Spleen (tissue), 11 donors: ENCODE measurements around the gene TEX48. TPM values are rescaled to one million over a fixed set of nuclear protein-coding genes. Genes with fewer than 3 reads are reported as not detected.

Experiments
- DNase-seq: peaks from one replicate; pipeline ENCODE4 v3.0.0-alpha.2; 2020
- H3K27ac ChIP-seq, 8 donors: fragments of 200-600 bp; sonication (generic) in 7 of 8; 1 replicate in 4 of 8; 2 replicates in 4 of 8; pipeline versions ENCODE4 v1.5.0 to v1.8.0; 2016 to 2021; ENCODE audit warnings: inconsistent platforms in 4 of 8, mild to moderate bottlenecking in 4 of 8, moderate library complexity in 1 of 8
- H3K27me3 ChIP-seq, 7 donors: fragments of 200-600 bp; sonication (generic) in 6 of 7; replicated peaks in 1 of 7; 1 replicate in 4 of 7; 2 replicates in 3 of 7; pipeline versions ENCODE4 v1.5.0 to v1.8.0; 2016 to 2021; ENCODE audit warnings: inconsistent platforms in 3 of 7, mild to moderate bottlenecking in 1 of 7
- H3K36me3 ChIP-seq, 6 donors: fragments of 200-600 bp; sonication (generic) in 5 of 6; 1 replicate in 4 of 6; 2 replicates in 2 of 6; pipeline versions ENCODE4 v1.5.0 to v1.8.0; 2016 to 2021; ENCODE audit warnings: inconsistent platforms in 2 of 6
- H3K4me1 ChIP-seq, 6 donors: fragments of 200-600 bp; sonication (generic) in 5 of 6; 1 replicate in 3 of 6; 2 replicates in 3 of 6; pipeline versions ENCODE4 v1.5.0 to v1.8.0; 2016 to 2021; ENCODE audit warnings: inconsistent platforms in 3 of 6
- H3K4me3 ChIP-seq, 8 donors: fragments of 200-600 bp; sonication (generic) in 7 of 8; 1 replicate in 4 of 8; 2 replicates in 4 of 8; pipeline versions ENCODE4 v1.5.0 to v1.8.0; 2016 to 2021; ENCODE audit warnings: inconsistent platforms in 4 of 8, mild to moderate bottlenecking in 4 of 8, moderate library complexity in 2 of 8
- H3K9me3 ChIP-seq, 8 donors: fragments of 200-600 bp; sonication (generic) in 7 of 8; 1 replicate in 4 of 8; 2 replicates in 4 of 8; pipeline versions ENCODE4 v1.5.0 to v1.8.0; 2016 to 2021; ENCODE audit warnings: inconsistent platforms in 4 of 8
- POLR2A ChIP-seq, 3 donors: fragments of 450-650 bp; IDR thresholded peaks; one replicate each; pipeline ENCODE4 v1.5.1; 2017; ENCODE audit warnings: antibody characterized with exemption in 3 of 3, mild to moderate bottlenecking in 1 of 3
- POLR2AphosphoS5 ChIP-seq, 3 donors: sonication (generic); formaldehyde crosslinking; IDR thresholded peaks; one replicate each; pipeline ENCODE4 v1.5.1; 2017; ENCODE audit warnings: antibody characterized with exemption in 3 of 3
- WGBS, 5 donors: extraction: QIAGEN DNeasy Blood & Tissue Kit in 3 of 5; methylation state at CpG; one replicate each; pipeline versions ENCODE4 v1.1.5 to v1.1.7; 2013 to 2018; 5-methylcytosine and 5-hydroxymethylcytosine counted together
- intact Hi-C: fragments of 100-400 bp; cut with DNase I; formaldehyde crosslinking; loops from one replicate; pipeline ENCODE4 v1.15.0; 2023; ENCODE audit warnings: low total_unique reads
- polyA plus RNA-seq, 3 donors: library from polyadenylated mRNA; stranded (reverse); fragments of 200-250 nt; gene quantifications; one replicate each; pipeline ENCODE4 v1.2.1, GENCODE V29; 2013
- total RNA-seq, 7 donors: library from RNA; depleted of rRNA in 3 of 7; stranded (reverse); fragments of >200 nt in 3 of 7; fragmentation: NEBNext Ultra II Directional in 4 of 7; extraction: Animal tissue kit (Norgen Biotek cat#: 25700) in 4 of 7; gene quantifications; one replicate each; pipeline versions ENCODE4 v1.1.0 to v1.2.1, GENCODE V29; 2016 to 2021
- TF ChIP-seq, protein P1 (sequence below), 11 experiments: fragments of 200-600 bp in 7 of 11; fragments of 450-650 bp in 4 of 11; sonication (generic) in 4 of 11; IDR thresholded peaks in 8 of 11; conservative IDR thresholded peaks in 3 of 11; 1 replicate in 7 of 11; 2 replicates in 4 of 11; pipeline versions ENCODE4 v1.4.0 to v1.8.0; 2016 to 2021; ENCODE audit warnings: antibody characterized with exemption in 11 of 11, inconsistent platforms in 4 of 11, mild to moderate bottlenecking in 1 of 11
- donor health status: healthy with polysubstance abuse.
- donor health status: DM: no; HTN: no; CAD: no; lungs with moderate emphysema.
- donor health status: DM: no; HTN: no; CAD: no.
- donor health status: Bipolar disorder and iron deficiency.
- donor health status: healthy.
- donor health status: DM: no; HTN: no; CAD: no.
- donor health status: DM: yes; HTN: yes; CAD: no.

TEX48 gene
- total and polyA plus RNA-seq, 10 donors = not detected

DNA sequence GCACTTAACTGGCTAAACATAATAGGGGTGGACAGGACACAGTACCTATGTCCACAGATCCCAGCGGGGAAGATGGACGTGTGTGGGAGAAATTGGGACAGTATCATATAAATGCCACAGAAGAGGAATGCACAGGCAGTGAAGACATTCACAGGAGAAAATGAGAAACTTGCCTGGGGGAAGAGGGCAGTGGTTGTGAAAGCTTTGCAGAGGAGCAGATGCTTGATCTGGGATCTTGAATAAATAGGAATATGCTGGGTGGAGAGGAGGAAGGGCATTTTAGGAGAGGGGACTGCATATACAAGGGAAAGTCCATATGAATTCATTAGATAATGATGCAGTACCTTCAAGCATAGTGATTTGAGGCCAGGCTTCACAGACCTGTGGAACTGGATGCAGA, 57.3 kb downstream of the TEX48 start:
- H3K36me3 ChIP-seq = peaks cover 0 to 95% (median 54%) of the 10 kb centered on the region in 6 donors
- intact Hi-C loops = no loop called here
- 90 to 97% (median 94%) methylated on average over 2 of the region's 2 CpGs for WGBS, 5 donors

DNA sequence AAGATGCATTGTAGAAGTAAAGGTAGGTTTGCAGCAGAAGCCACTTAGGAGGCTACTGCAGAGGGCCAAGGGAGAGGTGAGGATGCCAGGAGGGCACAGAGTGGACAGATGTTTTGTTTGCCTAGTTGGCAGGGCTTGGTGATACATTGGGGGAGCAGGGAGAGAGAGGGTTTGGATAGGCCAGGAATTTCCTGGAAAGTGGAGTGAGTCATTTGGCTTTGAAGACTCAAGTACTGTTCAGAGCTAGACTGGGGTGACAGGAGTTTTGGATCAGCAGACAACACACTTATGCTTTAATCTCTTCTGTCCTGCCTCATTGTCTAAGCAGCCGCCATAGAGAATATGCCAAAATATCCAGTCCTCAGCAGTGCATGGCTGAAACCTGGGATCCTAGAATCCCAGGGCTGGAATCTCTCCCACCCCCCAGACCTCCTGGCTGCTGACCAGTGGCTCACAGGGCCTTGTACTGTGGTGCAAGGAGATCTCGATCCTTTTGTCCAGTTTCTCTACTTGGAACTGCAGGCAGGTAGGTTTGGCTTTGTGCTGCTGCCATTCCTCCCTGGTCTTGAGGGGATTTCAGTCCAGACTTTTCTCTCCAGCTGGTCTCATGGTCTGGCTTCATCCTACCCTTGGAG, 59.9 kb downstream of the TEX48 start:
- no peak for DNase-seq
- WGBS, 5 donors = 82 to 98% (median 95%) methylated on average over 2 of the region's 2 CpGs
- H3K27ac ChIP-seq = peak overlapping the region in 1 of 8 donors; percentile 34
- intact Hi-C loops = no loop called here
- H3K9me3 ChIP-seq = no peaks in the 10 kb centered on the region
- peaks cover 0 to 88% (median 35%) of the 10 kb centered on the region in 6 donors for H3K36me3 ChIP-seq
- peaks cover 10 to 38% (median 30%) of the 10 kb centered on the region in 6 donors for H3K4me1 ChIP-seq
- H3K4me3 ChIP-seq = no peak overlapping the region
- H3K27me3 ChIP-seq = no peaks in the 10 kb centered on the region
- no peak for TF ChIP-seq POLR2A (IDR thresholded peaks at IDR 0.05)
- TF ChIP-seq, protein P1, sequence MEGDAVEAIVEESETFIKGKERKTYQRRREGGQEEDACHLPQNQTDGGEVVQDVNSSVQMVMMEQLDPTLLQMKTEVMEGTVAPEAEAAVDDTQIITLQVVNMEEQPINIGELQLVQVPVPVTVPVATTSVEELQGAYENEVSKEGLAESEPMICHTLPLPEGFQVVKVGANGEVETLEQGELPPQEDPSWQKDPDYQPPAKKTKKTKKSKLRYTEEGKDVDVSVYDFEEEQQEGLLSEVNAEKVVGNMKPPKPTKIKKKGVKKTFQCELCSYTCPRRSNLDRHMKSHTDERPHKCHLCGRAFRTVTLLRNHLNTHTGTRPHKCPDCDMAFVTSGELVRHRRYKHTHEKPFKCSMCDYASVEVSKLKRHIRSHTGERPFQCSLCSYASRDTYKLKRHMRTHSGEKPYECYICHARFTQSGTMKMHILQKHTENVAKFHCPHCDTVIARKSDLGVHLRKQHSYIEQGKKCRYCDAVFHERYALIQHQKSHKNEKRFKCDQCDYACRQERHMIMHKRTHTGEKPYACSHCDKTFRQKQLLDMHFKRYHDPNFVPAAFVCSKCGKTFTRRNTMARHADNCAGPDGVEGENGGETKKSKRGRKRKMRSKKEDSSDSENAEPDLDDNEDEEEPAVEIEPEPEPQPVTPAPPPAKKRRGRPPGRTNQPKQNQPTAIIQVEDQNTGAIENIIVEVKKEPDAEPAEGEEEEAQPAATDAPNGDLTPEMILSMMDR (IDR thresholded peaks at IDR 0.05 in 8 of 11, conservative IDR thresholded peaks at IDR 0.05 in 3 of 11) = no peak
- no peak for TF ChIP-seq POLR2AphosphoS5 (IDR thresholded peaks at IDR 0.05)

More for the DNA sequence above, 57.3 kb downstream of the TEX48 start:
- no peak overlapping the region for H3K27ac ChIP-seq
- DNase-seq = no peak
- no peaks in the 10 kb centered on the region for H3K9me3 ChIP-seq
- H3K27me3 ChIP-seq = no peaks in the 10 kb centered on the region
- H3K4me3 ChIP-seq = no peak overlapping the region
- peaks cover 0 to 12% (median 8%) of the 10 kb centered on the region in 6 donors for H3K4me1 ChIP-seq
- TF ChIP-seq, protein P1 (IDR thresholded peaks at IDR 0.05 in 8 of 11, conservative IDR thresholded peaks at IDR 0.05 in 3 of 11) = no peak
- TF ChIP-seq POLR2AphosphoS5 (IDR thresholded peaks at IDR 0.05) (no peak), POLR2A (IDR thresholded peaks at IDR 0.05) (no peak)

DNA sequence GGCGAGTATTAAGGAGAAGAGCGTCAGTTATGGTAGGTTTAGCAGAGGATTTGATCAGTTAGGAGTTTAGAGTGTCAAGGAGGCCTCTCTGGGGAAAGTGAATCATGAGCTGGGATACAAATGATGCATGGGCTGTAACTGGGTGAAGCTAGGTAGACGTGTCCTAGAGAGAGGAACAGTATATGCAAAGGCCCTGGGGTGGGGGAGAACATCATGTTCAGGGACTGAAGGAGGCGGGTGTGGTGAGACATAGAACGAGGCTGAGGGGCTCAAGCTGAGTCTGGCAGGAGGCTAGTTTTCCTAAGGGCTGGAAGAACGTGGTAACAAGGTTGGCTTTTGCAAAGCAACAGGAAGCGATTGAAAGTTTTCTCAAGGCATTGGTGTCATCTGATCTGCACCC, 60.4 kb downstream of the TEX48 start:
- no peak for DNase-seq
- H3K27ac ChIP-seq = peak overlapping the region in 1 of 8 donors; percentile 34

More for the DNA sequence above, 60.4 kb downstream of the TEX48 start:
- H3K4me1 ChIP-seq = peaks cover 15 to 43% (median 35%) of the 10 kb centered on the region in 6 donors
- peaks cover 0 to 83% (median 30%) of the 10 kb centered on the region in 6 donors for H3K36me3 ChIP-seq
- H3K27me3 ChIP-seq = no peaks in the 10 kb centered on the region
- TF ChIP-seq POLR2A (IDR thresholded peaks at IDR 0.05) (no peak), POLR2AphosphoS5 (IDR thresholded peaks at IDR 0.05) (no peak)
- TF ChIP-seq, protein P1 (IDR thresholded peaks at IDR 0.05 in 8 of 11, conservative IDR thresholded peaks at IDR 0.05 in 3 of 11) = no peak
- H3K9me3 ChIP-seq = no peaks in the 10 kb centered on the region
- no peak overlapping the region for H3K4me3 ChIP-seq
- WGBS, 5 donors = 85 to 93% (median 86%) methylated on average over 7 of the region's 7 CpGs
- intact Hi-C loops = no loop called here
